Fibroblast of skin of right biceps (primary cell): Measurements from ENCODE around the gene WEE2.
"Not testable (repeated sequence)": the region's sequence is repeated elsewhere in the genome, so short reads cannot be mapped to it uniquely, and the experiment has no call there.

Experiments
- DNase-seq: peaks from one replicate; pipeline ENCODE4 v3.0.0-alpha.2; 2013

Gene WEE2

DNA sequence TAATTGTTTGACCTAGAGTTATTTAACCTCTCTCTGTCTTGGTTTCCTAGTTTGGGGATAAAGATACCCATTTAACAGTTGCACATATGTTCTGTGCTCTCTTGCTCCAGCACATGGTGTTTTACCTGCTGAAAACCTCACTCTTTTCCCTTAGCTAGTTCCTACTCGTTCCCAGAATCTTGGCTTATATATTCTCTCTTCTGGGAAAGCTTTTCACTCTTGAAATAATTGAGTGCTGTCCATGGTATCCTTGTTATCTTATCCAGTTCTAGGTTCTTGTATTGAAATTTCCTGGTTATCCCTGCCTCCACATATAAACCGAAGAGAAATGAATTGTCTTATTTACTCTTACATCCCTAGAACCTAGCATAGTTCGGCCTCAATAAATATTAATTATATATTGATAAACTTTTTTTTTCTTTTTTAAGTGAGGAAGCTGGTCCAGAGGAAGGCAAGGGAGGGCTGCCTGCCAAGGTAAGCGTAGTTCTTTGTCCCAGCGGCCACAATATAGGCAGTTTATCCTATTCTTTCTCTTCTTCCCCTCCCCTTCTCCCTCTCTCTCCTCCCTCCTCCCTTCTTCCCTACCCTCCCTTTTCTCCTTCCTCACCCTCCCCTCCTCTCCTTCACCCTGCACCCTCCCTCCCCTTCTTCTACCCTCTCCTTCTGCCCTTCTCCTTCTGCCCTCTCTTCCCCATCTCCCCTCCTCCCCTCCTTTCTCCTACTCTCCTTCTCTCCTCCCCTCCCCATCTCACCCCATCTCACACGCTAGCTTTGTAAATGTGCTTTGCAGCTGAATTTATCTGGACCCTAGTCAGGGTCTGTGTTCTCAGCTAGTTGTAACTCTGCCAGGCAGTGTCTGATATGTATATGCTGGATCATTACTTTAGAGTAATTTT lies 7.9 kb downstream of the WEE2 start:
- no peak for DNase-seq

DNA sequence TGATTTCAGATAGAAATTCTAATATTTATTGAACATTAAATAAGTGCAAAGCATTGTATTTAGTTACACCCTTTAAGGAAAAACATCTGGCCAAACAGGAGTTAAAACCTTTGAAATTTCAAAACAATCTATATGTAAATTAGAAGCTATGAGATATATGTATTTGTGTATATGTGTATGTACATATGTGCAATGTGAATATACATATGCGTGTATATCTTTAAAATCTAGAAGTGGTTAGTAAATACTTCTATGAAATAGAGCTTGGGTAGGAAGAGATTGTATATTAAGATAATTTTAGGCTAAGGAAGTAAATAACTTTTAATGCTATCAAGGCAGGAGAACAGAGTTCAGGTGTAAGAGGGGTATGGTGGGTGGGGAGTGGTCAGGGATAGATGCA lies 9.3 kb downstream of the WEE2 start:
- DNase-seq = no peak

GRCh38 chr7:141722529-141722928 lies 14.4 kb downstream of the WEE2 start:
- DNase-seq = no peak

- DNase-seq = no peak
Measured at GRCh38 chr7:141729020-141729419, 20.9 kb downstream of the WEE2 start.

- no peak for DNase-seq
Measured at GRCh38 chr7:141731476-141732149, 23.5 kb downstream of the WEE2 start.

DNA sequence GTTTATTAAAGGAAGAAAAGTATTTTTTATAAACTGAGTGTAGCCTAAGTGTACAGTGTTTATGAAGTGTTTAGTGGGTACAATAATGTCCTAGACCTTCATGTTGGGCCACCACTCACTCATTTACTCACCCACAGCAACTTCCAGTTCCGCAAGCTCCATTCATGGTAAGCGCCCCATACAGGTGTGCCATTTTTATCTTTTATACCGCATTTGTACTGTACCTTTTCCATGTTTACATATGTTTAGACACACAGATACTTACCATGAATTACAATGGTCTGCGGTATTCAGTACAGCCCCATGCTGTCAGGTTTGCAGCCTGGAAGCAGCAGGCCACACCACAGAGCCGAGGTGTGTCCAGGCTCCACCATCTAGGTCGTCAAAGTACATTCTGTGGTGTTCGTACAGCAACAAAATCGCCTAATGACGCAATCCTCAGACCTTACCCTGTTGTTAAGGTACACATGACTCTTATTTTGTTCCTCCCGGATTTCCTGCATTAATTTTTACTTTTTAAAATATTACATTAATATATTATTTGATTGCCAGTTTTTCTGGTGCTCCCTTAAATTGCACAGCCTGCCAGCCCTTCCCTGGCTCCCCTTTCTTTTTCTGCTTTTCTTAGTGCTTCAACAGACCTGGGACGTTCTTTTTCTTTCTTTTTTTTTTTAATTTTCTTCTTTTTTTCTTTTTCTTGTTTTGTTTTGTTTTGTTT lies 29.1 kb downstream of the WEE2 start:
- no peak for DNase-seq

GRCh38 chr7:141737836-141738591 lies 29.9 kb downstream of the WEE2 start, which contains the start of gene SSBP1:
TSS of gene SSBP1 (plus strand) at chr7:141738358. CDS start at chr7:141739167, 809 bp downstream.
- peak; percentile 97 for DNase-seq

DNA sequence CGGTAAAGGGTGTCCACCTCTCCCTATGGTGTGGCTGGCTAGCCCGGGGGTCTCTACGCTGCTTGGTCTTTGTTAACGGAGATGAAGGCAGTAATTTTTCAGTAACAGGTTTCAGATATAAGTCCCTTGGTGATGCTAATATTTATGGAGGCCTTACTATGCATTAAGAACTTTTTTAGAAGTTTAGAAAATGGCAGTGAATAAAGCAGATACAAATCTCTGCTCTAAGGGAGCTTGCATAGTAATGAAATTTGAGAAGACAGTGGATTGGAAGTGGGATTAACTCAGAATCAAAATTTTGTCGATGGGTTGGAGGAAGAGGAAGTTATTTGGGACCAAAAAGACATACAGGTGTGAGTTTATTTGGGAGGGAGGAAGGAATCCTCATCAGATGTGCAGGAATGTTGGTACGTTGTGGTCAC lies 30.4 kb downstream of the WEE2 start:
- DNase-seq = no peak

GRCh38 chr7:141739250-141739649 lies 31.1 kb downstream of the WEE2 start:
- DNase-seq = no peak

DNA sequence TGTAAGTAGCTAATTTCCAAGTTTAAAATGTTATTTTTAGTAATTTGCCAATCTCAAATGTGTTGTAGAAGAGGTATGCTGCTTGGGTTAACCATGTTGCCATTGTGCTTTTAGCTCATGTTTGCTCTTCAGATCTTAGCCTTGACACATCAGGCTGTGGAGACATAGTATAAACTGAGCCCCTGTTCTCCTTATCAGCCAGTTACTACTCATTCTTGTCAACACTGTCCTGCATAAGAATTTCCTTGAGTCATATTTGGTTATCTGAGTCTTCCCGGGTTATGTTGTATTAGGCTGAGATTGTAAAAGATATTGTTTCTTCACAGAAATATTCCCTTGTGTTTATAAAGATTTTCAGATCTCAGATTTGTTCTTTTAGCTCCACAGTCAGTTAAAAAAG lies 34.1 kb downstream of the WEE2 start:
- no peak for DNase-seq

GRCh38 chr7:141744131-141744530 lies 36.0 kb downstream of the WEE2 start:
- DNase-seq = no peak

- DNase-seq = no peak
Measured at GRCh38 chr7:141748396-141748795, 40.2 kb downstream of the WEE2 start.

- peak; percentile 32 for DNase-seq
Measured at GRCh38 chr7:141751904-141752303, 43.8 kb downstream of the WEE2 start.

DNA sequence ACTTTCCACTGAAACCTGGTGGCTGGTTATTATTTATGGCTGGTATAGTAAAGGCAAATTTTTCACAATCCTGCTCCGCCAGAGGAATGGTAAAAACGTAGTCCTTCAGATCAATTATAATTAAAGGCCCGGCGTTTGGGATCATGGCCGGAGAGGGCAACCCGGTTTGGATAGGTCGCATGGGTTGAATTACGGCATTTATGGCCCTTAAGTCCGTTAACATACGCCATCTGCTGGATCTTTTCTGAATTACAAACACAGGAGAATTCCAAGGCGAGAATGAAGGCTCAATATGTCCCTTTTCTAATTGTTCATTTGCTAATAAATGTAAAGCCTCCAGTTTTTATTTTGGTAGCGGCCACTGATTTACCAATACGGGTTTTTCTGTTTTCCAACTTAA lies 44.5 kb downstream of the WEE2 start:
- no peak for DNase-seq

GRCh38 chr7:141754939-141755338 lies 46.8 kb downstream of the WEE2 start:
- peak; percentile 5 for DNase-seq

DNA sequence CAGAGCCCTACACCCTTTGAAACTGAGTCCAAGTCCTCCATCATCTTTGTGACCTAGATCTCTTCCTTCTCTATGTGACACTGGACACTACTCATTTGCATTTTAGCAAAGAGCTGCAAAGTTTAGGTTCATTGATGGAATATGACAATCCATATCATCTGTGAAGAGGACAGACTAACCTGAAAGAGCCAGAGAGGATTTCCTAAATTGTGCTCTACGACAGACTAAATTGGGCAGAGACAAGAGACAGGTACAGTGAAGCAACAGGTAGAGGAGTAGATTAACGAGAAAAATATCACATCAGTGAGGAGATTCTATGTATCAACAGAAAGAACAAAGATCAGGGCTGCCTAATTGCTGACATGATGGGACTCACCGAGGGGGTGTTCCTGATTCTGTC lies 55.6 kb downstream of the WEE2 start, which contains the start of gene TAS2R3:
Gene TAS2R3 (plus strand): TSS at position 301 of the 400 bp plus-strand sequence. CDS start 62 bp downstream, at position 363.
- no peak for DNase-seq

DNA sequence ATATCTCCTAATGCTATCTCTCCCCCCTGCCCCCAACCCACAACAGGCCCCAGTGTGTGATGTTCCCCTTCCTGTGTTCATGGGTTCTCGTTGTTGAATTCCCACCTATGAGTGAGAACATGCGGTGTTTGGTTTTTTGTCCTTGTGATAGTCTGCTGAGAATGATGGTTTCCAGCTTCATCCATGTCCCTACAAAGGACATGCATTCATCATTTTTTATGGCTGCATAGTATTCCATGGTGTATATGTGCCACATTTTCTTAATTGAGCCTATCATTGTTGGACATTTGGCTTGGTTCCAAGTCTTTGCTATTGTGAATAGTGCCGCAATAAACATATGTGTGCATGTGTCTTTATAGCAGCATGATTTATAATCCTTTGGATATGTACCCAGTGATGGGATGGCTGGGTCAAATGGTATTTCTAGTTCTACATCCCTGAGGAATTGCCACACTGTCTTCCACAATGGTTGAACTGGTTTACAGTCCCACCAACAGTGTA lies 62.0 kb downstream of the WEE2 start:
- DNase-seq = not testable (repeated sequence)

DNA sequence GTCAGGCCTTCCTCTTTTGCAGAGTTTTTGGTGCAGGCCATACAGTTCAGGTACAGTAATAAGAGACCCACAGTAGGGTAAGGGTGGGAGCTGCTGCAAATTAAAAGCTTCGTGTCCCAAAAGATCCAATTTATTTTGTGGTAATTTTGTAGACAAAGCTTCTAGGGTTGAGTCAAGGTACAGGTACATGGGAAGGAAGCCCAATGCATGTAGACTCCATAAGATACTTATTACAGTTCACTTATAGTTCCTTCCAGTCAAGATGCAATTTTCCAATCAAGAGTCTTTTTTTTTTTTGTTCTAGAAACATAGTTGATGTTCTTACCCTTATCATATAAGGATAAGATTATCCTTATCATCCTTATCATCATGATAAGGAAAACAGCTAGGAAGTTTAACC lies 68.2 kb downstream of the WEE2 start, which contains the start of gene TAS2R4:
Gene TAS2R4 (plus strand): TSS at position 301 of the 400 bp plus-strand sequence. CDS start 1,815 bp downstream, outside the sequence.
- no peak for DNase-seq
